ENCODE data around the gene SLC35F3.
A peak's percentile ranks its signal among the peaks of the same experiment; 100 is the strongest.

The SLC35F3 gene

DNA sequence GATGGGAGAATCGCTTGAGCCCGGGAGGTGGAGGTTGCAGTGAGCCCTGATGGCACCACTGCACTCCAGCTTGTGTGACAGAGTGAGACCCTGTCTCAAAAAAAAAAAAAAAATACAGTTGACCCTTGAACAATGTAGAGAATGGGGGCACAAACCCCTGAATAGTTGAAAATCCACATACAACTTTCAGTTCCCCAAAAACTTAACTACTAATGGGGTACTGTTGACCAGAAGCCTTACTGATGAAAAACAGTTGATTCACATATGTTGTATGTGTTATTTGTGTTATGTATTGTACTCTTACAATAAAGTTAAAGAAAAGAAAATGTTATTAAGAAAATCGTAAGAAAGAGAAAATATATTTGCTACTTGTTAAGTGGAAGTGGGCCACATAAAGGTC lies 417.6 kb downstream of the SLC35F3 start:
- no peak for DNase-seq (ENCODE audit: low read depth)

DNA sequence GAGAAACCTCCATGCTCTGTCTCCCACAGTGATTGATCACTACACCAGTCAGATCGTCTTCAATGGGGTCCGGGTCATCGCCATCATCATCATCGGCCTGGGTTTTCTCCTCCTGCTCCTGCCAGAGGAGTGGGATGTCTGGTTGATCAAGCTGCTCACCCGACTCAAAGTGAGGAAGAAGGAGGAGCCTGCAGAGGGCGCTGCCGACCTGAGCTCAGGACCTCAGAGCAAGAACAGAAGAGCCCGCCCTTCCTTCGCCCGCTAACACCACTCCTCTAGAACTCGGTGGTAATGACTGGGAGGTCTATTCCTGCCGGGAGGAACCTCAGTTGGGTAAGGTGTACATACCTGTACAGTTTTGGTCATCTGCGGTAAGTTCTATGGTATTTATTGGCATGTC lies 418.5 kb downstream of the SLC35F3 start:
- peak; percentile 62 for DNase-seq (ENCODE audit: low read depth)

DNA sequence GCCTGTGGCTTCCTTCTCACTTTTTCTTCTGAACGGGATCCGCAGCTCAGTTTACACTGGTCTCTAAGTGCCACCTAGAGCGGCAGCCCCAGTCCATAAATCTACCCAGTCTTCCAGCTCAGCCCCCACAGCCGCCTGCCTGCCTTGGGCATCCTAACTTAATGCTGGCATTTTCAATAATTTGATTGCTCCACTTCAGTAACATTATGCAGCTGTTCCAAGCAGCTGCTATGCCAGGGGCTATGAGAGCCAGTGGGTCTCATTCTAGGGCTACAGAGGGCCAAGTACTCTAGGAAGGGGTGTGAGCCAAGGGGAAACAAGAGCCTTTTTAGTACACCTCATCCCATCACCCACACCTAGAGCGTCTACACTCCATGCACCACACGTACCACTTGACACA lies 420.3 kb downstream of the SLC35F3 start:
- DNase-seq (ENCODE audit: low read depth) = no peak

DNA sequence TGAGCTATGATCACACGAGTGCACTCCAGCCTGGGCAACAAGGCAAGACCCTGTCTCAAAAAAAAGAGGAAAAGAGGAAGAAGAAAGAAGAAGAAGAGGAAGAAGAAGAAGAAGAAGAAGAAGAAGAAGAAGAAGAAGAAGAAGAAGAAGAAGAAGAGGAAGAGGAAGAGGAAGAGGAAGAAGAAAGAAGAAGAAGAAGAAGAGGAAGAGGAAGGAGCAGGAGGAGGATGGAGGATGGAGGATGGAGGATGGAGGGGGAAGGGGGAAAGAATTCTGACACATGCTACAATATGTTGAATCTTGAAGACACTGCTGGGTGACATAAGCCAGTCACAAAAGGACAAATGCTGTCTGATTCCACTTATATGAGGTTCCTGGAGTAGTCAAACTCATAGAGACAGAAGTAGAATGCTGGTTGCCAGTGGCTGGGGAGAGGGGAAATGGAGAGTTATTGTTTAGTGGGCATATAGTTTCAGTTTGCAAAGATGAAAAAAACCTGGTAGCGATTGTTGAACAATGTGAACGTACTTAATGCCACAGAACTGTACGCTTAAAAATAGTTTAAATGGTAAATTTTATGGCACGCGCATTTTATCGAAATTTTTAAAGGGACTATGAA lies 421.5 kb downstream of the SLC35F3 start:
- no peak for DNase-seq (ENCODE audit: low read depth)

DNA sequence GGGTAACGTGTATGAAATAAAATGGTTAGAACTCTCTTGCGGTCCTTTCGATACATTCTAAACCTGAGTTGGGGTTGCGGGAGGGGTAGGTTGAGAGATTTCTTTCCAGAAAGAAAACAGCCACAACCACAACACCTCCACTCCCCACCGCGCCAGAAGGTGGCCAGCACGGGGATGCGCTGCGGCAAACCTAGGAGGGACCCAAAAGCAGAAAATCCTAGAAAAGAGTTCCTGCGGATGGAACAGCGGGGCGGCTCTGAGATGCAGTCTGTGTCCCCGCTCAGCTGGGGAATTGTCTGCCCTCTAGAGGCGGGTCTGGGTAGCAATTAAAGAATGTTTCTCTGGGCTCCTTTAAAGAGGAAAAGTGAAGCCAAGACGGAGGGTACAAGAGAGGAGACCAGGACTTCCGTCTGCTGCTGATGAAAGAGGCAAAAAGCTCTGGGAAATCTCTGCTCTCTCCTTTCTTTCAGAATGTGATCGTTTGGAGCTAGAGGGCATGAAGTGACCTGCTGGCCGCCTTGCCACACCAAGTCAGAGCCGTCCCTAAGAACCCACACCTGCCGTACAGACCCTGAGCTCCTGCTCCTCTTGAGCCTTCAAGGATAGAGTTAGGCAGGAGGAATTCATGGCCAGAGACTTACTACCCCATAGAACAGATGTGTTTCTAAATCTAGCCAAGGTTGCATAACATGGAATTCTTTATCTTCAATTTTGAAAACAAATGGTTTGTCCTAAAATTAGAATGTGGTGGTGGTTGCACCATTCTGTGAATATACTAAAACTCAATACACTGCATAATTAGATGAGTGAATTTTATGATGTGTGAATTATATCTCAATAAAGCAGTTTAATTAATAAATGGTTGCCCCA lies 422.3 kb downstream of the SLC35F3 start:
- DNase-seq (ENCODE audit: low read depth) = peak; percentile 38

DNA sequence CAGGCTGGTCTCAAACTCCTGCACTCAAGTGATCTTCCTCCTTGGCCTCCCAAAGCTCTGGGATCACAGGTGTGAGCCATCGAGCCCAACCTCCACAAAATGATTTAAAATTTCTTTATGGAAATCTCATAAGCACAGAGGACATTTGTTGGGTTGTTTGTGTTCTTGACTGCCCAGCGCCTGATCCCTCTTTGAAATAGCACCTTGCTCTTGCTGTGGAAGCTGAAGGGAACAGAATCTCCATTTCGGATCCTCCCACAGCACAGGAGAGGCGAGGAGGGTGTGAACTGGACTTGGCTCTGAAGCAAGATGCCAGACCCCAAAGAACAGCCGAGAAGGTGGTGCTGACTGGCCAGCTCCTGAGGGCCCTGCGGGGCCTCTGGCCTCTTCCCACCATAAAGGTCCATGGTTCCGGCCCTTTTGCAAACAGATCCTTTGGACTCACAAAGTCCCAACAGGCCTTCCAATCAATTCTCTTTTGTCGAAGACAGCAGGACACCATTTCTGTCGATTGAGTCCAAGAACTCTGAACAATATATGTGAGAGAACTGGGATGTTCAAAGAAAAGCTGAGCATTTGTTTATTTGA lies 423.2 kb downstream of the SLC35F3 start:
- no peak for DNase-seq (ENCODE audit: low read depth)

DNA sequence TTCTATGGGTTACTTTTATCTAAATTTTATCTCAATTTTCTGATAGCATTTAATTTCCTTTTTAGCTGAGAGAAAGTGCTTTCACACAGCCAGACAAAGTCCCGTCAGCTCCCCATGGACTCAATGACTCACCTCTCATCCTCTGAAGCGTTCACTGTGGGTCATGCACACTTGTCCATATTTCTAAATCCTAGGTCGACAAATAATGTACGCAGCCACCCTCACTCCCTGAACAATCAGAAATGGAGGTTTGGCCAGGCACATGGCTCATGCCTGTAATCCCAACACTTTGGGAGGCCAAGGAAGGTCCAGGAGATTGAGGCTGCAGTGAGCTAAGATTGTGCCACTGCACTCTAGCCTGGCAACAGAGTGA lies 426.4 kb downstream of the SLC35F3 start:
- peak; percentile 10 for DNase-seq (ENCODE audit: low read depth)

DNA sequence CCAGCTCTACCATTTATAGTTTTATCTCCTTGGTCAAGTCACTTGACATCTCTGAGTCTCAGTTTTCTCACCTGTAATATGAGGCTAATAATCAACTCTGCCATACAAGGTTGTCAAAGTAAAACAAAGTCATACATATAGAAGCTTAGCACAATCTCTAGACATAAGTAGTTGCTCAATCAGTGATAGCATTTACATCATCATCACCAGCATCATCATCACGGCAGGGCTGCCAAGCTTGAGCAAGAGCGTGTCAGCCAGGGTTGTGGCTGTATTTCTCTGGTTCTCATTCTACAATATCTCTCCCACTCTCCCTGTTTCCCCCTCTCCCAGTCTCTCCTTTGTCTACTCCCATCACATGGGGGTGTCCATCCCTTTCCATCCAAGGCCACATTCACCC lies 427.0 kb downstream of the SLC35F3 start:
- peak; percentile 68 for DNase-seq (ENCODE audit: low read depth)

DNA sequence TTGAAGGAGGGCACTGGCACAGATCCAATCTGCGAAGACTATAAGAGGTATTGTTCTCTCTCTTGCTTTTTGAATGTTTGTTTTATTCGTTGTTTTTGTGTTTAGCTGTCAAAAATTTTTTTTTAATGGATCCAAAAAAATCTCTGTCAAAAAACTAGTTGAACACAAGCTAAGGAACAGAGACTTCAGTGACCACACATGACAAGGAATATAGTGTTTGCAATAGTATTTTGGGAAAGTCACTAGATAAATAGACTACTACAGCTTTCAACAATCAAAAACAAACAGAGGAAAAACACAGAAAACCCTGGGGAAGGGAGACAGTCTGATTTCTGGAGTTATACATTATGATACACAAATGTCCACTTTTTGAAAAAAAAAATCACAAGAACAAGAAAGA lies 431.9 kb downstream of the SLC35F3 start:
- DNase-seq (ENCODE audit: low read depth) = no peak

DNA sequence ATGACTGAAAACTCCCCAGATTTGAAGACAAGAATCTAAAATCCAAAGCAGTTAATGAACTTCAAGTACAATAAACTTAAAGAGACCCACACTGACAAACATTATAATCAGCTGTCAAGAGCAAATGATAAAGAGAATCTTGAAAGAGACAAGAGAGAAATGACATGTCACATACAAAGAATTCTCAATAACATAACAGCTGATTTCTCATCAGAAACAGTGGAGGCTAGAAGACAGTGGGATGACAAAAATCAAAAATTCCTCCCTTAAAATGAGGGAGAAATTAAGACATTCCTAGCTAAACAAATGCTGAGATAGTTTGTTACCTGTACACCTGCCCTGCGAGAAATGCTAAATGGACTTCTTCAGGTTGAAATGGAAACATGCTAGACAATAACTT lies 432.8 kb downstream of the SLC35F3 start:
- DNase-seq (ENCODE audit: low read depth) = no peak

DNA sequence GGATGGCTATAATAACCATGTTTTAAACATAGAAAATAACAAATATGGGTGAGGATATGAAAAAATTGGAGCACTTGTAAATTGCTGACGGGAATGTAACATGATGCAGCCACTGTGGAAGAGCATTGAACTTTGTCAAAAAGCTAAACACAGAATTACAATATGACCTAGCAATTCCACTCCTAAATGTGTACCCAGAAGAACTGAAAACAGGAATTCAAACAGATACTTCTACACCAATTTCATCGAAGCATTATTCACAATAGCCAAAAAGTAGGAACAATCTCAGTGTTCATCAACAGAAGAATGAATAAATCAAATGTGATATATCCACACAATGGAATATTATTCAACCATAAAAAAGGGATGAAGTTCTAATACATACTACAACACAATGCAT lies 436.1 kb downstream of the SLC35F3 start:
- no peak for DNase-seq (ENCODE audit: low read depth)

DNA sequence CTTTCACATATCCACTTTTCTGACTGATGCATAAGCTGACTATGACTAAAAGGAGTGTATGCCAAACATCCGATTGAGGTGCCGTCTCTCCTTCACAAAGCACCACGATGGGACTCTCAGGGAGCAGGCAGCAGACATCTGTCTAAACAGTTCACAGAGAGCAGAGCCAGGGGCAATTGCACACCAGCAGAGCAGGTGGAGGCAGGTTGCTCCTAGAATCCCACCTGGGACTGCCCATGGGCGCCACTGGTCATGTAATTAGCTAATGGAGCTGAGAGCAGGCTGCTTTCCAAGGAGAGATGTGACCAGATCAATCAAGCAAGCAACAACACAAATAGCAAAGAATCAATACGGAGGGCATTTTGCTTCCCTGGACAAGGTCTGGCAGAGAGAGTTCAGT lies 438.3 kb downstream of the SLC35F3 start:
- DNase-seq (ENCODE audit: low read depth) = no peak

DNA sequence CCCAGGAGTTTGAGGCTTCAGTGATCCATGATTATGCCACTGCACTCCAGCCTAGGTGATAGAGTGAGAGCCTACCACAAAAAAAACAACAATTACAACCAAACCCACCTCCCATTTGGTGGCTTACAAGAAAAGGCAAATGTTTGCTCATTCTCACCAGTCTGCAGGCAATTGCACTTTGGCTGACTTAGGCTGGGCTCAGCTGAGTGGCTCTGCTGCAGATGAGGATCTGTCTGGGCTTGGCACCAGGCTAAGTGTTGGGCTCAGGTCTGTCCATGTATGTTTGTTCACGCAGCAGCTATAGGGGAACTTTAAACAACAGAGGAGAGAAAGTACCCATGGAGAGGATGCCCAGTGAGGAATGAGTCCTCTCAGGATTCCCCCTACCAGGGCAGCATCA lies 440.8 kb downstream of the SLC35F3 start:
- no peak for DNase-seq (ENCODE audit: low read depth)

DNA sequence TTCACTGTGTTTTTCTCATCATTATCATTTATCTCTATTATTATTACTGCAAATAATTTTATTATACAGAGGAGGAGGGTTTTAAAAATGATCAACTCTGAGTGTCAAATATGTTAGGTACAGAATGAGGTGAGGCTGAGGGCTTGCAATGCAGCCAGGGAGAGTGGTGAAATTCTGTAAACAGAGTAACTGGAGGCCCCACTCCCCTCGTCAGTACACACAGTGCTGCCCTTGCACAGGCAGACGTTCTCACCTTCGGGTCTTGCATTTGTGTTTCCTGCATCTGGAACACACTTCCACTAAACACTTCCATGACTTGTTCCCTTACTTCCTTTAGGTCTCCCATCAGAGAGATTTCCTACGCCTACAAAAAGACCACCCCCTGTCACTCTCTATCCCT lies 444.5 kb downstream of the SLC35F3 start:
- no peak for DNase-seq (ENCODE audit: low read depth)

DNA sequence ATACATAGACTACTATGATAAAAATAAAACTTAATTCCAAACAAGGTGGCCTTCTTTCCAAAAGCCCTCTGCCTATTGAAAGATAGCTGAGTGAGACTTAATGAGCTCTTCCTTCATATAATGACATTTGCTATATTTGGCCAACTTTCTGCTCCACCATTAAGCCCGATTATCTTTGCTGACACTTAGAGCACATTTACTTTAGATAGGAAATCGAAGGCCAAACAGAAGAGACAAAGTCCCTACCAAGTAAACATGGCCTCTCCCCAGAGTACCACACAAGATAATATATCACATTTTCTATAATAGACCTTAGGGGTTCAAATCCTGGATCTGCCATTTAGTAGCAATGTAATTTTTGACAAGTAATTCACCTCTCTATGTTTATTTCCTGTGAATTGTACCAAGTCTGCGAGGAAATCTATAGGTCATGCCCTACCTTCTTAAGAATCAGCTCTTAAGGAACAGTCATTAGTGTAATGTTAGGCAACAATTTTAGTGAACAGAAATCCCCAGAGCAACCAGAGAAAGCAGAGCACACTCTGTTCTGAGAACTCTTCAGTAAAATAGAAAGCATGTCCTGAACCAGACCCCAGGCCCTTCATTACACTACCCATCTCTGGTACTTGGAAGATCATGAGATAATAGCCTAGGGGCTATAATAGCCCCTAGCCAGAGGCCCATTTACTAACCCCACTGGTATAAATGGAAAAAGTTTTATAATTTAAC lies 451.5 kb downstream of the SLC35F3 start:
- no peak for DNase-seq (ENCODE audit: low read depth)

DNA sequence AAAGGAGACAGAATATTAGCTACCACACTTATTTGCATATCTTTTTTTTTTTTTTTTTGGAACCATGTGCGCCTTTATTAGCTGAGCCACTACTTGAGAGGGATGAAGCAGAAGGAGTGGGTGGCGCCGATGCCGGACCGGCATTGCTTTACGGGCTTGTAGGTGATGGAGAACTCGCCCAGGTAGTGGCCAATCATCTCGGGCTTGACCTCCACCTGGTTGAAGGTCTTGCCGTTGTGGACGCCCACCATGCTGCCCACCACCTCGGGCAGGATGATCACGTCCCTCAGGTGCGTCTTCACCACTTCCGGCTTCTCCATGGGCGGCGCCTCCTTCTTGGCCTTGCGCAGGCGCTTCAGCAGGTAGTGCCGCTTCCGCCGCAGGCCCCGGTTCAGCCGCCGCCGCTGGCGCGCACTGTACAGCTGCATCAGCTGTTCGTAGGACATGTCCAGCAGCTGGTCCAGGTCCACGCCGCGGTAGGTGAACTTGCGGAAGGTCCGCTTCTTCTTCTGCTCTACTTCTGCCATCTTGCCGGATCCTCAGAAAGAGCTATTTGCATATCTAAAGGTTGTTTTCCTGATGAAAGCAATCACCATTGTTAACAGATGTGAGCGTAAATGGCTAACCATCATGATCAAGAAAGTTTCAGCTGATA lies 452.3 kb downstream of the SLC35F3 start:
- peak; percentile 11 for DNase-seq (ENCODE audit: low read depth)

DNA sequence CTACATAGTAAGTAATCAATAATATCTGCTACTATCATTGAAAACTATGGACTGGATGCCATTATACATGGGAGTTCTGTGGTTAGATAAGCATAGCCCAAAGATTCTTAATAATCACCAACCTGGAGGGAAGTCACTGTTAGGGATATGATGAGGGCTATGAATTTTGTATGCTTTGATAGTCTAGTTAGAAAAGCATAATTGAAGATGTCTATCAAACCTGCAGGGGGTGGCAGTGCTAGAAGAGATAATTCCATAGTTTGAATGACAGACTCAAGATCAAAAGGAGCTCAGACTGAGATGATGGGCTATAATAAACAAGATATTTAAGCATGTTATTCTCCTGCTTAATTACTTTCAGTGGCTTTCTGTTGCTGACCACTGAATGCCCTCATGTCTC lies 453.4 kb downstream of the SLC35F3 start:
- DNase-seq (ENCODE audit: low read depth) = no peak

DNA sequence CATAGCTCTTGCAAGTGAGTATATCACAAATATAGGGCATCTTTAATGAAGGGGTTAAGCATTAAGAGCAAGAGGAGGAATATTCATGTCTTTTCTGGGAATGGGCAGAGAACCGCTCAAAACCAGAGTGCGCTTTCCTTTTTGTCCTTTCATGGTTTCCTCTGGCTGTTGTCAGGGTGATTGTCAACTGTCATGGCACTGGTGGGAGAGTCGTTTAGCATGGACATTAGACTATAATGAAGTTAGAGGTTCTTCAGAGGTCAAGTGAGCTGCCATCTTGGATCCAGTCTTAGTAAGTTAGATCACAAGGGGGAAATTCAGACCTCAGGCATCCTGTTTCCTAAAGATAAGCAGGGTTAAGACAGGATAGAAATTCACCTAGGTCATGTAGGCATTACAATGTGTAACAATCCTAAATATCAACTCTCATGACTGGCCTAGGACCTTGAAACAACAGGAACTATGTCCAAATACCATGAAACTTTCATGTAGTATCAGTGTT lies 456.7 kb downstream of the SLC35F3 start:
- no peak for DNase-seq (ENCODE audit: low read depth)

DNA sequence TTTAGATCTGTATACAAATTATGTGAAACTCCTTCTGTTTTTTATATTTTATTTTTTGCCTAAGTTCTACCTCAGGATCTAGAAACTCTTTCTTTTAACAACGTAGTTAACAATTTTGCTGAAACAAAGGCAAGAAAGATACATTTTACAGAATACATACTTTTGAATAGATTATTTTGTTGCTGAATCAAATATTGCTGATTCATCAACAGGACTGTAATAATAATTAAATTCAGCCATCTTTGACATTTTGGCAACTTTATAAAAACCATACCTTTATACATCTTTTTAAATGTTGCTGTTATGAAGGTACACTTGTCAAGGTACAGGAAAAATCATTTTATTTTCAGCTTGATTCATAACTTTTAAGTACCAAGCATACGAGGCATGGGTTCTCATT lies 458.1 kb downstream of the SLC35F3 start:
- no peak for DNase-seq (ENCODE audit: low read depth)

DNA sequence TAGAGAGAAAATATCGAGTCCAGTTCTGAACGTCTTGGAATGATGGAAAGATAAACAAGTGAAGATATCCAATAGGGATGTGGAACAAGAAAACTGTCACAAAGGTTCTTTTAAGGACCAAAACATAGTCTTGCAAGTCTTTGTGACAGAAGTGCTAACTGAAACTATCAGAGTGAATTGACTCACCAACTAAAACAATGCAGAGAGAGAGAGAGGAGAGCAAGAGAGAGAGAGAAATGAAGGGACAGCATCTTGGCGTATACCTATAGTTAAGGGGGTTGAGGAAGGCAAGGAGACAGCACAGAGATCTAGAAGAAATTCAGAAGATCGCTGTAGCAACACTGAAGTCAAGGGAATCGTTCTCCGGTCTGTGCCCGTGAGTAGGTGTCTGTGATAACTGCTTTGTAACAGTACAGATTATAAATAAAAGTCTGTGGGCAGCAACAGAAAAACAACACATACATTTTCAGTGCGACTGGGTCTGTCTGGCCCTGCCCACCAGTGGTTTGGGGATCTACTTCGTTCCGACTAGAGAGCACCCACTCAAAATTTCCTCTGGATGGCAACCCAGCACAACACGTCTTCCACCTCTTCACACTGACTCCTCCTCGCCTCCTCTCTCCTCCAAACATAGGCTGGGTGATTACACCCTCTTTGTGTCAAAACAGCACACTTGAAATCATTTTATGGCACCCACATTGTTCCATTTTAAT lies 464.0 kb downstream of the SLC35F3 start:
- no peak for DNase-seq (ENCODE audit: low read depth)

DNA sequence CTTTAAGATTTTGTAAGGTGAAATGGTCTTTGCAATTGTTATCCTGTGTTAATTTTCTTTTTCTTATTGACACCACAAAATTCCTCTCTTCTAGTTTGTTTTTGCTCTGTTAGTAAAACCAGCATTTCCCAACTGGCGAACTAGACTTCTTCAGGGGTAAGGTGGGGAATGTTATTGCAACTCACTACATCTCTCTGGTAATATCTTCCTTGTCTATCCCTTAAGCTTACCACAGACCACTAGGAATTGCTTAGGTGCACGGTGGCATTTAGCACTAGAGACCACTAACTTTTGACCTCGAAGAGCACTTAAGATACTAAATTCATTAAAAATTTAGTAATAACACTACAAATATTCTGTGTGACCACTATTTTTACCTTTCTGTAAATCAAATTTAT lies 464.6 kb downstream of the SLC35F3 start:
- DNase-seq (ENCODE audit: low read depth) = no peak

Measured in iris pigment epithelial cell (primary cell).